AG08395 (cell line): ENCODE measurements around the gene IFNLR1.
"Not testable (repeated sequence)": the region's sequence is repeated elsewhere in the genome, so short reads cannot be mapped to it uniquely, and the experiment has no call there.

ENCODE experiments used
- DNase-seq: peaks from one replicate; pipeline ENCODE4 v3.0.0; 2012; ENCODE audit warnings: mixed read lengths, low spot score

Gene IFNLR1

GRCh38 chr1:24186993-24187790 is at the start of gene IFNLR1:
Gene IFNLR1 (minus strand): TSS chr1:24187289. CDS start chr1:24187248, 41 bp downstream.
- DNase-seq: peak; percentile 55

GRCh38 chr1:24235921-24236788 is 49.1 kb upstream of the IFNLR1 start:
- DNase-seq: peak; percentile 23

- no peak for DNase-seq
Measured at GRCh38 chr1:24233684-24234600, 46.9 kb upstream of the IFNLR1 start.

- DNase-seq: no peak
Measured at GRCh38 chr1:24231701-24232100, 44.6 kb upstream of the IFNLR1 start.

- DNase-seq: no peak
Measured at GRCh38 chr1:24228311-24228710, 41.2 kb upstream of the IFNLR1 start.

- no peak for DNase-seq
Measured at GRCh38 chr1:24226749-24227148, 39.7 kb upstream of the IFNLR1 start.

GRCh38 chr1:24224761-24225160 is 37.7 kb upstream of the IFNLR1 start:
- DNase-seq: no peak

GRCh38 chr1:24224086-24224485 is 37.0 kb upstream of the IFNLR1 start:
- no peak for DNase-seq

GRCh38 chr1:24222793-24223192 is 35.7 kb upstream of the IFNLR1 start:
- no peak for DNase-seq

GRCh38 chr1:24222008-24222605 is 35.0 kb upstream of the IFNLR1 start:
- no peak for DNase-seq

GRCh38 chr1:24221246-24221645 is 34.2 kb upstream of the IFNLR1 start:
- DNase-seq: no peak

- no peak for DNase-seq
Measured at GRCh38 chr1:24216276-24217074, 29.4 kb upstream of the IFNLR1 start.

GRCh38 chr1:24215226-24215814 is 28.2 kb upstream of the IFNLR1 start:
- no peak for DNase-seq

GRCh38 chr1:24212376-24212775 is 25.3 kb upstream of the IFNLR1 start:
- no peak for DNase-seq

GRCh38 chr1:24210195-24210627 is 23.1 kb upstream of the IFNLR1 start:
- DNase-seq: no peak

GRCh38 chr1:24209097-24209496 is 22.0 kb upstream of the IFNLR1 start:
- no peak for DNase-seq

GRCh38 chr1:24207709-24208108 is 20.6 kb upstream of the IFNLR1 start:
- no peak for DNase-seq

- not testable (repeated sequence) for DNase-seq
Measured at GRCh38 chr1:24207395-24207687, 20.3 kb upstream of the IFNLR1 start.

- DNase-seq: no peak
Measured at GRCh38 chr1:24206516-24207394, 19.7 kb upstream of the IFNLR1 start.

GRCh38 chr1:24206083-24206464 is 19.0 kb upstream of the IFNLR1 start:
- DNase-seq: no peak
